HG03196 (cell line): ENCODE measurements around the gene NLRP11.
"Not testable (repeated sequence)": the region's sequence is repeated elsewhere in the genome, so short reads cannot be mapped to it uniquely, and the experiment has no call there.

Experiments
- ATAC-seq: cut with Tn5 transposase; IDR thresholded peaks from one replicate; pipeline ENCODE4 v1.9.1; 2021; ENCODE audit not compliant: unreplicated experiment

Gene NLRP11

DNA sequence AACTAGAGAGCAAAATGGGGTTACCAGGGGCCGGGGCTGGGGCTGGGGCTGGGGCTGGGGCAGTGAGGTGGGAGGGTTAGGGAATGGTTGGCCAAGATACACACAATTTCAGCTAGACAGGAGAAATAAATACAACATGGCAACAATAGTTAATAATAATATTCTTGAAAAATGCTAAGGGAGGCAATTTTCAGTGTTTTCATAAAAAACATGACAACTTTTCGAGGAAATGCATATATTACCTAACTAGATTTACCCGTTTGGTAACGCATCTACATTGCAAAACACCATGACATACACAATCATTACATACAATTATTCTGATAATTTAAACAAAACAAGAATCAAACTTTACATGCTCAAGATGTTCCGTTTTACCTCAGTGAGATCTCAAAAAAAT, 50.7 kb downstream of the NLRP11 start:
- ATAC-seq: no peak

GRCh38 chr19:55778331-55778730, 53.5 kb downstream of the NLRP11 start:
- no peak for ATAC-seq

- ATAC-seq: no peak
Observed at GRCh38 chr19:55777528-55777927, 54.3 kb downstream of the NLRP11 start.

DNA sequence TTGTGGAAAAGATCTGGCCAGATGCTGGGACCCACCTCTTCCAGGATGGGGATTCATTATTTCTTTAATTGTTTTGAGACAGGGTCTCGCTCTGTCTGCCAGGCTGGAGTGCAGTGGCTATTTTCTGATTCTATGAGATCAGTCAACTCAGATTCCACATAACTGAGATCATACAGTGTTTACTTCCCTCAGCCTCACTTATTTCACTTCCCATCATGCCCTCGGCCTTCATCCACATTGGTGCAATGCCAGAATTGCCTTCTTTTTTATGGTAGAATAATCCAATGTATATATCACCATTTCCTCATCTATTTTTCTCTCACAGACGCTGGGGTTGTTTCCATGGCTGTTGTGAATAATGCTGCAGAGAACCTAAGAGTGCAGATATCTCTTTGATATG, 62.2 kb downstream of the NLRP11 start:
- ATAC-seq: not testable (repeated sequence)

DNA sequence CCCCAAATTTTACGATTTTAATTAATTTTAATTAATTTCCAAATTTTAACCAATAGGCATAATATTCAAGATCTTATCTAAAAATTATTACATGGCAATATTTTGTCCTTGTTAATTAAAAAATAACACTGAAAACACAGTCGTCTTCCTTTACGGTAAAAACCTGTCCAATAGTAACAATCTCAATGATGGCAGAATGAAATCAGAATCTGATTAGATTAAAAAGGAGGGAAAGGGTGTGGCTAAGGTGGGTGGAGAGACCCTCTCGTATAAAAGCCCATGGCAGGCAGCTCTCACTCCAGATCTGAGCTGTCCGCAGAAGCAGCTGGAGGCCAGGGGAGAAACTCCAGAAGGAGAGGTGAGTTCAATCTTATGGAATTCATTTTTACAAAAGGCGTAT, 63.0 kb downstream of the NLRP11 start, which contains the start of gene RFPL4AL1:
TSS of gene RFPL4AL1 (plus strand) at position 301 of the 400 bp plus-strand sequence. CDS start 2,687 bp downstream, outside the sequence.
- not testable (repeated sequence) for ATAC-seq

DNA sequence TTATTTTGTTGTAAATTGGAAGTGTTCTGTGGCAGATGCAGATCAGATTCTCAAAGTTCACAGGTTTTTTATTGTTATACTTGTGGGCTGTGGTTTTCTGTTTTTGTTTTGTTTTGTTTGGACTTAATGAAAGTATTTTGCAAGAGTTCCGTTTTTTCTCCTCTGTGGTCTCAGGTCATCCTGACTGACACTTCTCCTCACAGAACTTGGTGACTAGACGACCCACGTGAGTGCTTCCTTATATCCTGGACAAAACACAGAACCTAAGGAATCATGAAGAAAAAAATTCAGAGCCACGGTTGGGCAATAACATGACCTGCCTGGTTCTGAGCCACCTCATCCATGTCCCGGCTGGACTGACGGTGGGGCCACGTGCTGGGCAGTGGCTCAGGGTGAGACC, 65.3 kb downstream of the NLRP11 start:
- ATAC-seq: no peak

- not testable (repeated sequence) for ATAC-seq
Observed at GRCh38 chr19:55758797-55759196, 73.0 kb downstream of the NLRP11 start, which contains the start of gene RFPL4A. TSS of gene RFPL4A (plus strand) at chr19:55759097. CDS start at chr19:55761801, 2,704 bp downstream.

- ATAC-seq: not testable (repeated sequence)
Observed at GRCh38 chr19:55756808-55757207, 75.0 kb downstream of the NLRP11 start.

DNA sequence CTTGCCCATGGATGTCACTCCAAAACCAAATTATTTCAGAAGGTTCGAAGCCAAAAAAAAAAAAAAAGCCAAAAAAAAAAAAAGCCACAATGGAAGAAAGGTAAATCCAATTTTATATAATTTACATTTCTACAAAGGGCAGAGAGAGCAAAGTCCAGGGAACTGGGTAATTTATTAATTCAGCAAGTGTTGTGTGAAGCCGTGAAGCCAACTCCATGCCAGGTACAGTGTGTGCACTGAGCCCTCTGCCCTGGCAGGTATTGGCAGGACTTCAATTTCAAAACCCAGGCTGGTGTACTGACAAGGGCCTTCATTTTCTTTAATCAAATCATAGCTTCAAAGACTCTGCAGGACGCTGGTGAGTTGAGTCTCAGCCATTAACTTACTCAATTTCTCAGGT, 78.4 kb downstream of the NLRP11 start:
- ATAC-seq: no peak

DNA sequence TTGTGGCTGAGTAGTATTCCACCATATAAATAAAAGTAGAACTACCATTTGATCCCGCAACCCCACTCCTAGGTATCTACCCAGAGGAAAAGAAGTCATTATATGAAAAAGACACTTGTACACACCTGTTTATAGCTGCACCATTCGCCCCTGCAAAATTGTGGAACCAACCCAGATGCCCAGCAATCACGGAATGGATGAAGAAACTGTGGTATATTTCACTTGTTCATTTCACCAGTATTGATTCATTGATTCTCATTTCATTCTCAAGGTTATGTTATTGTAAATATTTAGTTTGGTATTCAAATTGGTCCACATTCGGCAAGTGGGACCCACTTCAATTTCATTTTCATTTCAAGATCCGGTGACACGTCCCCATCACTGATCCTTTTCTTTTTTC, 81.1 kb downstream of the NLRP11 start:
- no peak for ATAC-seq

GRCh38 chr19:55738302-55738701, 93.5 kb downstream of the NLRP11 start, which contains the start of gene NLRP9:
TSS of gene NLRP9 (minus strand) at chr19:55738402. CDS start at chr19:55738374, 28 bp downstream.
- no peak for ATAC-seq
